ENCODE measurements around the gene LMO2. TPM values are rescaled to one million over a fixed set of nuclear protein-coding genes. Genes with fewer than 3 reads are reported as not detected.
"Not testable (repeated sequence)": the region's sequence is repeated elsewhere in the genome, so short reads cannot be mapped to it uniquely, and the experiment has no call there.

LMO2 gene
- total RNA-seq, 1 donor from 2014 or later, result 2.5 TPM

DNA sequence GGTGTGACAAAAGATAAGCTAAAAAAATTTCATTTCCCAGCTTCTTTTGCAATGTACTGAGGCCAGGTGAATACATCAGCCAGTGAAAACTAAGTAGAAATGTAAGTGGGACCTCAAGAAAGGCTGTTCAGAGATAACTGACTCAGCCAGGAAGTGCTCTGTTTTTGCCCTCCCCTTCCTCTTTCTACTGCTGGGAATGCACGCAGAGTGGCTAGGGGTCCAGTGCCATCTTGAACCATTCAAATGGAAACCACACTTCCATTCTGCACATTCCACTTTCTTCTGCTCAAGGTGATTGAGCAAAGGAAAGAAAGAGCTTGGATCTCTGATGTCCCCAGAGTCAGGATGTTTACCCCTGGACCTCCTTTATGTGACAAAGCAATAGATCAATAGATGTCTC is 27.8 kb upstream of the LMO2 start:
- H3K27me3 ChIP-seq (ENCODE audit: control insufficient read depth, insufficient read depth, low read length), result peaks cover 8% of the 10 kb centered on the region
- no peak overlapping the region for H3K4me3 ChIP-seq (ENCODE audit: low read depth, low read length)
- TF ChIP-seq, protein P1, sequence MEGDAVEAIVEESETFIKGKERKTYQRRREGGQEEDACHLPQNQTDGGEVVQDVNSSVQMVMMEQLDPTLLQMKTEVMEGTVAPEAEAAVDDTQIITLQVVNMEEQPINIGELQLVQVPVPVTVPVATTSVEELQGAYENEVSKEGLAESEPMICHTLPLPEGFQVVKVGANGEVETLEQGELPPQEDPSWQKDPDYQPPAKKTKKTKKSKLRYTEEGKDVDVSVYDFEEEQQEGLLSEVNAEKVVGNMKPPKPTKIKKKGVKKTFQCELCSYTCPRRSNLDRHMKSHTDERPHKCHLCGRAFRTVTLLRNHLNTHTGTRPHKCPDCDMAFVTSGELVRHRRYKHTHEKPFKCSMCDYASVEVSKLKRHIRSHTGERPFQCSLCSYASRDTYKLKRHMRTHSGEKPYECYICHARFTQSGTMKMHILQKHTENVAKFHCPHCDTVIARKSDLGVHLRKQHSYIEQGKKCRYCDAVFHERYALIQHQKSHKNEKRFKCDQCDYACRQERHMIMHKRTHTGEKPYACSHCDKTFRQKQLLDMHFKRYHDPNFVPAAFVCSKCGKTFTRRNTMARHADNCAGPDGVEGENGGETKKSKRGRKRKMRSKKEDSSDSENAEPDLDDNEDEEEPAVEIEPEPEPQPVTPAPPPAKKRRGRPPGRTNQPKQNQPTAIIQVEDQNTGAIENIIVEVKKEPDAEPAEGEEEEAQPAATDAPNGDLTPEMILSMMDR (IDR thresholded peaks at IDR 0.05; ENCODE audit: insufficient read depth, low read length, poor library complexity, severe bottlenecking), result no peak
- H3K36me3 ChIP-seq (ENCODE audit: control insufficient read depth, insufficient read depth, low read length), result no peaks in the 10 kb centered on the region
- DNase-seq (ENCODE audit: low read depth), result no peak

DNA sequence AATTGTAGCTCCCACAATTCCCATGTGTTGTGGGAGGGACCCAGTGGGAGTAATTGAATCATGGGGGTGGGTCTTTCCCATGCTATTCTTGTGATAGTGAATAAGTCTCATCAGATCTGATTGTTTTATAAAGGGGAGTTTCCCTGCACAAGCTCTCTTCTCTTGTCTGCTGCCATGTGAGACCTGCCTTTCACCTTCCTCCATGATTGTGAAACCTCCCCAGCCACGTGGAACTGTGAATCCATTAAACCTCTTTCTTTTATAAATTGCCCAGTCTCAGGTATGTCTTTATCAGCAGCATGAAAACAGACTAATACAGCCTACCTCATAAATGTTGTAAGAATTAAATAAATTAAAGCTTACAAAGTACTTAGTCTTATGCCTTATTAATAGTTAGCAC is 25.5 kb upstream of the LMO2 start:
- DNase-seq (ENCODE audit: low read depth); H3K36me3 ChIP-seq (ENCODE audit: control insufficient read depth, insufficient read depth, low read length); H3K4me3 ChIP-seq (ENCODE audit: low read depth, low read length): not testable (repeated sequence)
- H3K27me3 ChIP-seq (ENCODE audit: control insufficient read depth, insufficient read depth, low read length), result peaks cover 10% of the 10 kb centered on the region

DNA sequence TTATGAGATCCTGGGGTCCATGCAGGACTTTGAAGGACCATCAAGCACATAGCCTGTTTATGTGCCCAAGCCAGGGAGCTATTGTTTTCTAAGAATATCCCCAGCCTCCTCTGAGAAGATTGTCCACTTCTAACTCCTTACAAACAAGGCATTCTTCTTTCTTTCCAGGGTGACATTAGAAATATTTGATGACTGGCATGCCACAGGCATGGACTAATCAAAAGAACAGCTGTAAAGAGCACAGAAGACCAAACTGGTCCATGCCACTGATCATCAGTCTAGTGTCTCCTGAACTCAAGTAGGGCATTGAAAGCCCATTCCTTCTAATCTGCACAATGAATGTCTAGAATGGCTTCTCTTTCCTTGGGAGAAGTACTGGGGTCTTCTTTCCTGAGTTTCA is 24.9 kb upstream of the LMO2 start:
- Histone ChIP-seq H3K27me3 (ENCODE audit: control insufficient read depth, insufficient read depth, low read length) (peaks cover 10% of the 10 kb centered on the region), H3K4me3 (ENCODE audit: low read depth, low read length) (no peak overlapping the region), H3K36me3 (ENCODE audit: control insufficient read depth, insufficient read depth, low read length) (no peaks in the 10 kb centered on the region)
- TF ChIP-seq, protein P1 (IDR thresholded peaks at IDR 0.05; ENCODE audit: insufficient read depth, low read length, poor library complexity, severe bottlenecking), result no peak
- DNase-seq (ENCODE audit: low read depth), result no peak

GRCh38 chr11:33915526-33915925 is 23.6 kb upstream of the LMO2 start:
- no peak overlapping the region for H3K4me3 ChIP-seq (ENCODE audit: low read depth, low read length)
- TF ChIP-seq, protein P1 (IDR thresholded peaks at IDR 0.05; ENCODE audit: insufficient read depth, low read length, poor library complexity, severe bottlenecking), result no peak
- no peaks in the 10 kb centered on the region for H3K36me3 ChIP-seq (ENCODE audit: control insufficient read depth, insufficient read depth, low read length)
- no peak for DNase-seq (ENCODE audit: low read depth)
- peaks cover 10% of the 10 kb centered on the region for H3K27me3 ChIP-seq (ENCODE audit: control insufficient read depth, insufficient read depth, low read length)

DNA sequence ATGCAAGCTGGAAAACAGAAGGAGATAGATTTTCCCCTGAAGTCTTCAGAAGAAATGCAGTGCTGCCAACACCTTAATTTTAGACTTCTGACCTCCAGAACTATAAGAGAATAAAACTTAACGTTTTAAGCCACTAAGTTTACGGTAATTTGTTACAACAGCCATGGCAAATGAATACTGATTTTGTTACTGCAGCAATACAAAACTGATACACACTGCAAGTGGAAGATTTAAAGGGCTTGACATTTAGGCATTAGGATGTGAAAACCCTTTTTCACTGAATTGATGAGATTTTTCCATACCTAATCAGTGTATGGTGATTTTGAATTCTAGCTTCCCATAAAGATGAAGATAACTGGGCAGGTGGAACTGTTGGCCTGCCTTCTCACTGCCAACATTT is 22.1 kb upstream of the LMO2 start:
- TF ChIP-seq, protein P1 (IDR thresholded peaks at IDR 0.05; ENCODE audit: insufficient read depth, low read length, poor library complexity, severe bottlenecking), result no peak
- no peaks in the 10 kb centered on the region for H3K36me3 ChIP-seq (ENCODE audit: control insufficient read depth, insufficient read depth, low read length)

GRCh38 chr11:33912405-33913361 is 20.8 kb upstream of the LMO2 start:
- H3K27me3 ChIP-seq (ENCODE audit: control insufficient read depth, insufficient read depth, low read length), result peaks cover 7% of the 10 kb centered on the region
- no peak overlapping the region for H3K4me3 ChIP-seq (ENCODE audit: low read depth, low read length)
- peak; percentile 87 for DNase-seq (ENCODE audit: low read depth)
- no peaks in the 10 kb centered on the region for H3K36me3 ChIP-seq (ENCODE audit: control insufficient read depth, insufficient read depth, low read length)
- TF ChIP-seq, protein P1 (IDR thresholded peaks at IDR 0.05; ENCODE audit: insufficient read depth, low read length, poor library complexity, severe bottlenecking), result no peak

More for the DNA sequence above, 22.1 kb upstream of the LMO2 start:
- peaks cover 10% of the 10 kb centered on the region for H3K27me3 ChIP-seq (ENCODE audit: control insufficient read depth, insufficient read depth, low read length)
- no peak for DNase-seq (ENCODE audit: low read depth)
- H3K4me3 ChIP-seq (ENCODE audit: low read depth, low read length), result no peak overlapping the region

Measured in kidney epithelial cell (primary cell).